ENCODE data around the gene IGF2BP2.

- TF ChIP-seq CTCF (conservative IDR thresholded peaks at IDR 0.05 in 1 of 2, IDR thresholded peaks at IDR 0.05 in 1 of 2; ENCODE audit: extremely low read depth in 1 of 2, insufficient read depth in 1 of 2, low read depth in 1 of 2, low read length in 2 of 2) (no peak), EZH2 (IDR thresholded peaks at IDR 0.05; ENCODE audit: borderline replicate concordance, low read length) (no peak)
Measured at GRCh38 chr3:185654758-185655145, 170.1 kb downstream of the IGF2BP2 start.

Measured in mammary epithelial cell (primary cell).